Astrocyte (in vitro differentiated cells and primary cell): Measurements from ENCODE around the gene TPD52L3.

Source experiments
- CTCF ChIP-seq: IDR thresholded peaks from 2 replicates; pipeline ENCODE4 v1.5.1; 2011; ENCODE audit warnings: low read depth, mild to moderate bottlenecking, inconsistent platforms, low read length, moderate library complexity; ENCODE audit not compliant: insufficient read depth
- EZH2 ChIP-seq: IDR thresholded peaks from 2 replicates; pipeline ENCODE4 v1.6.1; 2012; ENCODE audit warnings: mild to moderate bottlenecking, low read length, inconsistent platforms; ENCODE audit not compliant: insufficient read depth

DNA sequence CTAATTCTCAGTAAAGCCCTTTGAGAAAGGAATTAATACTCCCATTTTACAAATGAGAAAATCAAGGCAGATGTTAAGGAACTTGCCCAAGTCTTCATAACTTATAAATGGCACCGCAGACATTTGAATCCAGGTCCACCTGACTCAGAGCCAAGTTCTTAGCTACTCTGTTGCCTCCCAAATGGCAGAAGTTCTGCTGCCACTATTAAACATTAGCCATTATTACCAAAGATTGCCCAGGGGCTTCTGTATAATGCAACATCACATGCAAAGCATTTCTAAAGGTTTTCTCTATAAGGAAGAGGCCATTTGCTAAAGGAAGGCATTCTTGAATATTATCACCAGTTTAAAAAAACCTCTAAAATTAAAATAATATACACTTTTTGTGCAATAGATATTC is 28.3 kb downstream of the TPD52L3 start:
- TF ChIP-seq CTCF (no peak), EZH2 (no peak)
